ENCODE data around the gene NUB1.

The NUB1 gene

GRCh38 chr7:151404216-151405011 lies 62.8 kb downstream of the NUB1 start:
- DNase-seq (ENCODE audit: low read depth): no peak

GRCh38 chr7:151405056-151405455 lies 63.4 kb downstream of the NUB1 start:
- no peak for DNase-seq (ENCODE audit: low read depth)

- DNase-seq (ENCODE audit: low read depth): no peak
These were observed 64.0 kb downstream of the NUB1 start for GRCh38 chr7:151405588-151405987.

GRCh38 chr7:151406051-151406875 lies 64.7 kb downstream of the NUB1 start:
- DNase-seq (ENCODE audit: low read depth): no peak

- DNase-seq (ENCODE audit: low read depth): no peak
These were observed 65.4 kb downstream of the NUB1 start for GRCh38 chr7:151406886-151407583.

- DNase-seq (ENCODE audit: low read depth): no peak
These were observed 66.9 kb downstream of the NUB1 start for GRCh38 chr7:151408498-151408838.

- no peak for DNase-seq (ENCODE audit: low read depth)
These were observed 67.4 kb downstream of the NUB1 start for GRCh38 chr7:151408839-151409666.

- no peak for DNase-seq (ENCODE audit: low read depth)
These were observed 68.2 kb downstream of the NUB1 start, which contains the start of gene WDR86 for GRCh38 chr7:151409667-151410404. TSS of gene WDR86 (minus strand) at chr7:151410038. CDS start at chr7:151409589, 449 bp downstream.

GRCh38 chr7:151410405-151411390 lies 69.1 kb downstream of the NUB1 start:
- no peak for DNase-seq (ENCODE audit: low read depth)

GRCh38 chr7:151411551-151411950 lies 69.9 kb downstream of the NUB1 start:
- no peak for DNase-seq (ENCODE audit: low read depth)

GRCh38 chr7:151412318-151412717 lies 70.7 kb downstream of the NUB1 start:
- no peak for DNase-seq (ENCODE audit: low read depth)

- DNase-seq (ENCODE audit: low read depth): no peak
These were observed 71.6 kb downstream of the NUB1 start for GRCh38 chr7:151413241-151413640.

- DNase-seq (ENCODE audit: low read depth): no peak
These were observed 73.9 kb downstream of the NUB1 start for GRCh38 chr7:151415375-151416105.

- DNase-seq (ENCODE audit: low read depth): no peak
These were observed 74.7 kb downstream of the NUB1 start for GRCh38 chr7:151416112-151416940.

- DNase-seq (ENCODE audit: low read depth): no peak
These were observed 75.3 kb downstream of the NUB1 start for GRCh38 chr7:151416941-151417315.

GRCh38 chr7:151420144-151420543 lies 78.5 kb downstream of the NUB1 start:
- no peak for DNase-seq (ENCODE audit: low read depth)

GRCh38 chr7:151422212-151422611 lies 80.6 kb downstream of the NUB1 start:
- no peak for DNase-seq (ENCODE audit: low read depth)

- DNase-seq (ENCODE audit: low read depth): no peak
These were observed 81.6 kb downstream of the NUB1 start for GRCh38 chr7:151423226-151423625.

All from GM04504 (cell line).